ENCODE results near the gene NDOR1.

DNA sequence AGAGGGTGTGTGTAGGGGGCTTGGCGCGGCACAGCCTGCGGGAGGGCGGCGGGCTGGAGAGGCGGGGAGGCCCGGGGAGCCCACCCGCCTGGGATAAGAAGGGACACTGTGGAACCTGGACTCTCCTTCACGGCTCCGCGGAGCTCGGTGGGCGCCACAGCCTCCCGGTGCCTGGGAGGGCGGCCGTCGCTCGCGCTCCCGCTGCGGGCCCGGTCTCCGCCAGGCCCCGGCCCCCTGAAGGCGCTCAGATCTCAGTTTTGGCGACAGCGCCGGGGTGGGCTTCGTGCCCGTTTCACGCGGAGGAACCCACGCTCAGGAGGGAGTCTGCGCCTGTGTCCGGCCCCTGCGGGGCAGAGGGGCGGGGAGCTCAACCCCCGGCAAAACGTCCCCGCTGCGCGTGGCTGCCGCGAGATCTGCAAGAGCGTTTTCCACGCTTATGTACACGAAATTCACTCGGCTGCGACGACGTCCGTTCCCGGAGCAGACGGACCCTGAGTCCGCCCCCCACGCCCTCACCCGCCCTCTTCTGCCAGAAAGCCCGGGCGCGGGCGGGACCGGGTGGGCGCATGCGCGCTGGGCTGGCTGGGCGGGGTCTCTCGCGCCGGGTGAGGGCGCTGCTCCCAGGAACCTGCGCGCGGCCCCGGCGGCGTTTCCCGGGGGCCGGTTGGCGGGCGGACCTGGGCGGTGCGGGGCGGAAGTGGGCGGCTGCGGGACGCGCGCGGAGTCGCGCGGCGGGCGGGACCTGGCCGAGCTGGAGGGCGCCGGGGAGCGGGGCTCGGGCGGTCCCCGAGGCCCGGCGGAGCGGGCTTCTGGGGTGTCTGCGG is 49.3 kb downstream of the NDOR1 start, which contains the start of gene NELFB:
- TF ChIP-seq, protein P1, sequence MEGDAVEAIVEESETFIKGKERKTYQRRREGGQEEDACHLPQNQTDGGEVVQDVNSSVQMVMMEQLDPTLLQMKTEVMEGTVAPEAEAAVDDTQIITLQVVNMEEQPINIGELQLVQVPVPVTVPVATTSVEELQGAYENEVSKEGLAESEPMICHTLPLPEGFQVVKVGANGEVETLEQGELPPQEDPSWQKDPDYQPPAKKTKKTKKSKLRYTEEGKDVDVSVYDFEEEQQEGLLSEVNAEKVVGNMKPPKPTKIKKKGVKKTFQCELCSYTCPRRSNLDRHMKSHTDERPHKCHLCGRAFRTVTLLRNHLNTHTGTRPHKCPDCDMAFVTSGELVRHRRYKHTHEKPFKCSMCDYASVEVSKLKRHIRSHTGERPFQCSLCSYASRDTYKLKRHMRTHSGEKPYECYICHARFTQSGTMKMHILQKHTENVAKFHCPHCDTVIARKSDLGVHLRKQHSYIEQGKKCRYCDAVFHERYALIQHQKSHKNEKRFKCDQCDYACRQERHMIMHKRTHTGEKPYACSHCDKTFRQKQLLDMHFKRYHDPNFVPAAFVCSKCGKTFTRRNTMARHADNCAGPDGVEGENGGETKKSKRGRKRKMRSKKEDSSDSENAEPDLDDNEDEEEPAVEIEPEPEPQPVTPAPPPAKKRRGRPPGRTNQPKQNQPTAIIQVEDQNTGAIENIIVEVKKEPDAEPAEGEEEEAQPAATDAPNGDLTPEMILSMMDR (conservative IDR thresholded peaks at IDR 0.05; ENCODE audit: low read length), result no peak
- no peak for TF ChIP-seq EZH2phosphoT487 (IDR thresholded peaks at IDR 0.05; ENCODE audit: borderline replicate concordance)

Data from Loucy (cell line).